SH-SY5Y (cell line): ENCODE data around the gene ARID4B.

Source experiments
- GATA2 ChIP-seq: IDR thresholded peaks from 2 replicates; pipeline ENCODE4 v1.6.1; 2011; ENCODE audit warnings: mild to moderate bottlenecking, low read depth, low read length
- GATA3 ChIP-seq: IDR thresholded peaks from 2 replicates; pipeline ENCODE4 v1.6.1; 2011; ENCODE audit warnings: low read depth, mild to moderate bottlenecking, low read length, moderate library complexity

- TF ChIP-seq GATA3 (no peak), GATA2 (no peak)
Measured at GRCh38 chr1:235203428-235203827, 124.6 kb downstream of the ARID4B start.
